T-helper 1 cell treated with Interleukin-12 subunit alpha and Interleukin-12 subunit beta and Interleukin-4 antibody, amounts not matched to agents 30 μg/mL and 1 μg/mL, for 36 hours (primary cell): ENCODE results near the gene ZFAND6.
"Not testable (repeated sequence)": the region's sequence is repeated elsewhere in the genome, so short reads cannot be mapped to it uniquely, and the experiment has no call there.

Experiments used
- H3K27ac Mint-ChIP-seq: one replicate; pipeline ENCODE4 v1.8.0; 2021; ENCODE audit warnings: mild to moderate bottlenecking, mixed read lengths
- H3K27me3 Mint-ChIP-seq: one replicate; pipeline ENCODE4 v1.8.0; 2021; ENCODE audit warnings: low read depth, mixed read lengths
- H3K36me3 Mint-ChIP-seq: one replicate; pipeline ENCODE4 v1.8.0; 2021; ENCODE audit warnings: low read depth, mixed read lengths
- H3K4me1 Mint-ChIP-seq: one replicate; pipeline ENCODE4 v1.8.0; 2021; ENCODE audit warnings: low read depth, mixed read lengths
- H3K4me3 Mint-ChIP-seq: one replicate; pipeline ENCODE4 v1.8.0; 2021; ENCODE audit warnings: mild to moderate bottlenecking, moderate library complexity, mixed read lengths
- H3K9me3 Mint-ChIP-seq: one replicate; pipeline ENCODE4 v1.8.0; 2021; ENCODE audit warnings: mixed read lengths

Gene ZFAND6

GRCh38 chr15:80123034-80123433 lies 63.6 kb downstream of the ZFAND6 start:
- Mint-ChIP-seq H3K9me3 (no peaks in the 10 kb centered on the region), H3K27ac (no peak overlapping the region), H3K4me3 (no peak overlapping the region), H3K36me3 (peaks cover 24% of the 10 kb centered on the region), H3K27me3 (no peaks in the 10 kb centered on the region), H3K4me1 (peaks cover 8% of the 10 kb centered on the region)

- H3K9me3 Mint-ChIP-seq, H3K4me1 Mint-ChIP-seq, H3K4me3 Mint-ChIP-seq, H3K27me3 Mint-ChIP-seq, H3K27ac Mint-ChIP-seq: not testable (repeated sequence)
- H3K36me3 Mint-ChIP-seq, result peaks cover 26% of the 10 kb centered on the region
These were observed 67.8 kb downstream of the ZFAND6 start for GRCh38 chr15:80127253-80127652.

- H3K9me3 Mint-ChIP-seq, result no peaks in the 10 kb centered on the region
- H3K27ac Mint-ChIP-seq, result no peak overlapping the region
- H3K27me3 Mint-ChIP-seq, result no peaks in the 10 kb centered on the region
- no peak overlapping the region for H3K4me3 Mint-ChIP-seq
- peaks cover 25% of the 10 kb centered on the region for H3K36me3 Mint-ChIP-seq
- peaks cover 5% of the 10 kb centered on the region for H3K4me1 Mint-ChIP-seq
These were observed 68.4 kb downstream of the ZFAND6 start for GRCh38 chr15:80127911-80128310.

GRCh38 chr15:80132382-80132781 lies 72.9 kb downstream of the ZFAND6 start:
- no peak overlapping the region for H3K27ac Mint-ChIP-seq
- peaks cover 16% of the 10 kb centered on the region for H3K36me3 Mint-ChIP-seq
- H3K9me3 Mint-ChIP-seq, result no peaks in the 10 kb centered on the region
- H3K4me3 Mint-ChIP-seq, result no peak overlapping the region
- H3K27me3 Mint-ChIP-seq, result no peaks in the 10 kb centered on the region
- H3K4me1 Mint-ChIP-seq, result no peaks in the 10 kb centered on the region

- peaks cover 13% of the 10 kb centered on the region for H3K36me3 Mint-ChIP-seq
- peaks cover 2% of the 10 kb centered on the region for H3K4me1 Mint-ChIP-seq
- no peaks in the 10 kb centered on the region for H3K27me3 Mint-ChIP-seq
- H3K9me3 Mint-ChIP-seq, result no peaks in the 10 kb centered on the region
- H3K27ac Mint-ChIP-seq, result no peak overlapping the region
- H3K4me3 Mint-ChIP-seq, result no peak overlapping the region
These were observed 77.4 kb downstream of the ZFAND6 start for GRCh38 chr15:80136854-80137253.

- Mint-ChIP-seq H3K27me3 (no peaks in the 10 kb centered on the region), H3K36me3 (peaks cover 11% of the 10 kb centered on the region), H3K4me1 (peaks cover 2% of the 10 kb centered on the region), H3K27ac (no peak overlapping the region), H3K9me3 (no peaks in the 10 kb centered on the region), H3K4me3 (no peak overlapping the region)
These were observed 79.5 kb downstream of the ZFAND6 start for GRCh38 chr15:80138961-80139360.

- H3K27ac Mint-ChIP-seq, result no peak overlapping the region
These were observed 81.4 kb downstream of the ZFAND6 start for GRCh38 chr15:80140909-80141308.

GRCh38 chr15:80141916-80142598 lies 82.6 kb downstream of the ZFAND6 start:
- no peaks in the 10 kb centered on the region for H3K9me3 Mint-ChIP-seq
- H3K36me3 Mint-ChIP-seq, result peaks cover 6% of the 10 kb centered on the region
- no peak overlapping the region for H3K4me3 Mint-ChIP-seq
- no peak overlapping the region for H3K27ac Mint-ChIP-seq
- peaks cover 2% of the 10 kb centered on the region for H3K4me1 Mint-ChIP-seq
- H3K27me3 Mint-ChIP-seq, result peaks cover 19% of the 10 kb centered on the region

More at GRCh38 chr15:80140909-80141308, 81.4 kb downstream of the ZFAND6 start:
- H3K9me3 Mint-ChIP-seq, result no peaks in the 10 kb centered on the region
- H3K36me3 Mint-ChIP-seq, result peaks cover 6% of the 10 kb centered on the region
- peaks cover 2% of the 10 kb centered on the region for H3K4me1 Mint-ChIP-seq
- H3K4me3 Mint-ChIP-seq, result no peak overlapping the region
- peaks cover 7% of the 10 kb centered on the region for H3K27me3 Mint-ChIP-seq

GRCh38 chr15:80142646-80143045 lies 83.2 kb downstream of the ZFAND6 start:
- Mint-ChIP-seq H3K9me3 (no peaks in the 10 kb centered on the region), H3K27me3 (peaks cover 20% of the 10 kb centered on the region), H3K4me1 (no peaks in the 10 kb centered on the region), H3K36me3 (peaks cover 4% of the 10 kb centered on the region), H3K27ac (no peak overlapping the region), H3K4me3 (no peak overlapping the region)

GRCh38 chr15:80151148-80151547 lies 91.7 kb downstream of the ZFAND6 start:
- Mint-ChIP-seq H3K4me3 (no peak overlapping the region), H3K27ac (no peak overlapping the region), H3K27me3 (peaks cover 20% of the 10 kb centered on the region), H3K36me3 (peaks cover 7% of the 10 kb centered on the region), H3K9me3 (no peaks in the 10 kb centered on the region), H3K4me1 (peaks cover 35% of the 10 kb centered on the region)

- H3K27ac Mint-ChIP-seq, result peak overlapping the region; percentile 61
- H3K27me3 Mint-ChIP-seq, result peaks cover 16% of the 10 kb centered on the region
- peaks cover 35% of the 10 kb centered on the region for H3K4me1 Mint-ChIP-seq
These were observed 92.1 kb downstream of the ZFAND6 start for GRCh38 chr15:80151576-80151975.

GRCh38 chr15:80152180-80152895 lies 92.9 kb downstream of the ZFAND6 start:
- Mint-ChIP-seq H3K27ac (peak overlapping the region; percentile 61), H3K9me3 (no peaks in the 10 kb centered on the region), H3K4me3 (peak overlapping the region; percentile 92), H3K36me3 (peaks cover 7% of the 10 kb centered on the region), H3K27me3 (peaks cover 10% of the 10 kb centered on the region), H3K4me1 (peaks cover 35% of the 10 kb centered on the region)

More at GRCh38 chr15:80151576-80151975, 92.1 kb downstream of the ZFAND6 start:
- H3K9me3 Mint-ChIP-seq, result no peaks in the 10 kb centered on the region
- peaks cover 7% of the 10 kb centered on the region for H3K36me3 Mint-ChIP-seq
- H3K4me3 Mint-ChIP-seq, result peak overlapping the region; percentile 70

- peak within 1 kb of the TSS; percentile 97 for H3K27ac Mint-ChIP-seq
- H3K4me1 Mint-ChIP-seq, result peaks cover 35% of the 10 kb centered on the region
- peak within 1 kb of the TSS; percentile 92 for H3K4me3 Mint-ChIP-seq
- H3K27me3 Mint-ChIP-seq, result peaks cover 5% of the 10 kb centered on the region
- H3K36me3 Mint-ChIP-seq, result peaks cover 7% of the 10 kb centered on the region
- no peaks in the 10 kb centered on the region for H3K9me3 Mint-ChIP-seq
These were observed 93.7 kb downstream of the ZFAND6 start, which contains the start of gene FAH for GRCh38 chr15:80152896-80153876. Gene FAH, plus strand, starts transcription at chr15:80152999. Its CDS starts 56 bp downstream, at chr15:80153055.

GRCh38 chr15:80153900-80154299 lies 94.4 kb downstream of the ZFAND6 start:
- H3K9me3 Mint-ChIP-seq, result no peaks in the 10 kb centered on the region
- peak overlapping the region; percentile 97 for H3K27ac Mint-ChIP-seq
- peak overlapping the region; percentile 92 for H3K4me3 Mint-ChIP-seq
- peaks cover 35% of the 10 kb centered on the region for H3K4me1 Mint-ChIP-seq
- peaks cover 10% of the 10 kb centered on the region for H3K36me3 Mint-ChIP-seq
- H3K27me3 Mint-ChIP-seq, result peaks cover 5% of the 10 kb centered on the region
